GM21786 (cell line): ENCODE data around the gene ADGRD1.
"Not testable (repeated sequence)": the region's sequence is repeated elsewhere in the genome, so short reads cannot be mapped to it uniquely, and the experiment has no call there.

Experiments
- ATAC-seq: cut with Tn5 transposase; IDR thresholded peaks from one replicate; pipeline ENCODE4 v1.9.1; 2021; ENCODE audit not compliant: unreplicated experiment

Gene ADGRD1

GRCh38 chr12:130937063-130937462 lies 16.6 kb upstream of the ADGRD1 start:
- ATAC-seq: no peak

- ATAC-seq: not testable (repeated sequence)
These were observed 16.2 kb upstream of the ADGRD1 start for GRCh38 chr12:130937546-130937945.

- no peak for ATAC-seq
These were observed 15.5 kb upstream of the ADGRD1 start for GRCh38 chr12:130938186-130938585.

GRCh38 chr12:130944878-130945277 lies 8.8 kb upstream of the ADGRD1 start:
- no peak for ATAC-seq

- no peak for ATAC-seq
These were observed 7.8 kb upstream of the ADGRD1 start for GRCh38 chr12:130945786-130946492.

DNA sequence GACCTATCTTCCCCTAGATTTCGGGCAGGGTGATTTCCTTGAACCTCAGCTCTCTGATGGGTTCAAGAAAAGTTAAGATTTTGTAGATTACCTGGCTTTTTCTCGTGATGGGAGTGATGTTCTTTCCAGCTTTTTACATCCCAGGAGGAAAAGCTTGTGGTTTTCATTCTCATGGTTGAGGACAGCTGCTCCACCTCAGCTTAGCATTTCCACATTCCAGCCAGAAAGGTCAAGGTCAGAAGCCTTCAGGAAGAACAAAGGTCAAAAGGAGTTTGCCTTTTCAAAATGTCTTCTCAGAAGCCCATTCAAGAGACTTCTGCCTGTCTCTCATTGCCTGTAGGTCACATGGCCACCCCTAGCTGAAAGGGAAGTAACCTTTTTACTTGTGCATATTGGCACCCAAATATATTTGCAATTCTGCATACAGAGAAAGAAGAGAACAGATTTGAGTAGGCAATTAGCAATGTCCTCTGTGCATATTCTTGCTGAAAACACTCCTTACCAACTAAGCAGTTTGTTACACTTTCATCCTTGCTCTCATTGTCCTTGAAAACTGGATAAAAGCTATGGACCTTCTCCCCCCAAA lies 6.6 kb upstream of the ADGRD1 start:
- no peak for ATAC-seq

DNA sequence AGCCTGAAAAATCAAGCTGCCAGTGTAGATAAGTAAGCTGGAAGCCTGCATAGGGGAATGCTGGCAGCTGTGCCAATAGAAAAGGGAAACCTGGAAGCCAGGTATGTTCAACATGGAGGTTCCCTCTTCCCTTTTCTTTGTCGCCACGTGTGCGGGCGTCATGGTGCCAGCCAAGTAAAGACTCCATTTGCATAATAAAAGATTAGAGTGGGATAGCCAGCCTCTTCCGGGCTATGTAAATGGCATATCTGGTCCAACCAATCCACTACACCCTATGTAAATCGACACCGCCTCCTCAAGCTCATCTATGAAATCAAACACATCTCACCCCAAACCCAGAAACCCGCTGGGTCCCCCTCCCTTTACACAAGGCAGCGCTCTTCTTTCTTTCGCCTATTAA lies 5.6 kb upstream of the ADGRD1 start:
- no peak for ATAC-seq

DNA sequence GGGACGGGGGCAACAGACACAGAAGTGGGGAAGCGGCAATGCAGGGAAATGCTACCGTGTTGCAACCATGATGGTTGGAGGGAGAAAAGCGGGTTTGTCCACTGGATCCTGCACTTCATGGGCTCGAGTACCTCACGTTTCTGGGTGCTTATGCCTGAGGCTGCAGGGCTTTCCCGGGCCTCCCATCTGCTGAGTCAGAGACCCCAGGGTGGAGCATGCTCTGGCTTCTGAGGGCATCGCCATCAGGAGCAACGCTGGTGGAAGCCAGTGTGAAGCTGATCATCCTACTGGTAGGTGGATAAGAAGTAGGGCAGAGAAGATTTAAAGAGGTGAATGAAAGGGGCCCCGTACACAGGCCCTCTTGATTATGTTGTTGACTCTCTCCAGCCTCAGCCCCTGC lies 5.0 kb upstream of the ADGRD1 start:
- no peak for ATAC-seq

- ATAC-seq: no peak
These were observed 3.9 kb upstream of the ADGRD1 start for GRCh38 chr12:130949806-130950205.

DNA sequence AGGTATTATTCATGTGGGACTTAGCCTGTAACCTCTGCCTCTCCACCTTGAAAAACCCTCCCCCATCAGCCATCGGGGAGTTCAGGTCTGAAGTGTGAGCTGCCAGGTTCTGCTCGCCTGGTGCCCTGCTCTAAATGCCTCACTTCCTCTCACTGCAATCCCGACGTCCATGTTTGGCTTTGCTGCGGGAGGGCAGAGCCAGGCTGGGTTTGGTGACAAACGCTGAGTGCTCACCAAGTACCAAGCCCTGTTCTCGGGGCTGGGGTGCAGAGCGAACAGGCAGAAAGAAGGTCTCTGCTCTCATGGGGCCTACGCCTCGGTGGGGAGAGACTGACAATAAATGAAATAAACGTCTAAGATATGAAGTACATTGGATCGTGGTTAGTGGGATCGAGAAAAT lies 2.1 kb upstream of the ADGRD1 start:
- ATAC-seq: no peak

GRCh38 chr12:130952171-130952954 lies 1.3 kb upstream of the ADGRD1 start:
- no peak for ATAC-seq

DNA sequence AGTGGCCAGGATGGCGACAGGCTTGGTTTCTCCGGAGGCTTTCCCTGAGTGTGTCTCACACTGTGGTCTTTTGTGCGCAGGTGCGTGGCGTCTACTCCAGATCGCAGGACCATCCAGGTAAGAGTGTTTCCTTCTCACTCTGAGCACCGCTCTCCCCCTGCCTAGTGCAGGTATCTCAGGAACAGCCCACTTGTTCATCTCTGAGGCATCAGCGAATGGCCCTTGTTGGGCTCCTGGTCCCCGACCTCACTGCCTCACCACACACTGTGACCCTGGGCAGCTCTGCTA lies 781 bp downstream of the ADGRD1 start:
- no peak for ATAC-seq

DNA sequence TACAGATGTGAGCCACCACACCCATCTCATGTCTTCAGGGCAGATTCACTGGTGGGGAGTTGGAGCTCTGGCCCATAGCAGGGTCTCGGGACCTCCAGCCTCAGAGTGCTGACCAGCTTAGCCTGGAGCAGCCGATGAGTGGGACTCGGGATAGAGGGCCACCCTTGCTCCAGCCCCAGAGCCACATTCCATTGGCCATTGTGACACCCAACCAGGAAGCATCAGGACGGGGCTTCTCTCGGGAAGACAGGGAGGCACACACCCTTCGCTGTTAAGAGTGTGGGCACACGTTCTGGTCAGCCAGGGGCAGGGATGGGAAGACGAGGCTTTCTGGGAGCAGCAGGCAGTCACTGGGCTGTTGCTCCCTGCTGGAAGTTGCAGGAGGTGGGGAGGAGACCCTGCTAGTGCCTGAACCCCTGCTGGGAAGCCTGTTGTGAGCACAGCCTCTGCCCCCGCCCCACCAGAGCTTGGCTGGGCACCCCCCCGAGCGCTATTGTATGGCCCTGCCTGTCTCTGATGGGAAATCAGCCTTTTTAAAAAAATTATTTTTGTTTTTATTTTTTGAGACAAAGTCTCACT lies 1.6 kb downstream of the ADGRD1 start:
- ATAC-seq: no peak

GRCh38 chr12:130956009-130956408 lies 2.3 kb downstream of the ADGRD1 start:
- no peak for ATAC-seq

DNA sequence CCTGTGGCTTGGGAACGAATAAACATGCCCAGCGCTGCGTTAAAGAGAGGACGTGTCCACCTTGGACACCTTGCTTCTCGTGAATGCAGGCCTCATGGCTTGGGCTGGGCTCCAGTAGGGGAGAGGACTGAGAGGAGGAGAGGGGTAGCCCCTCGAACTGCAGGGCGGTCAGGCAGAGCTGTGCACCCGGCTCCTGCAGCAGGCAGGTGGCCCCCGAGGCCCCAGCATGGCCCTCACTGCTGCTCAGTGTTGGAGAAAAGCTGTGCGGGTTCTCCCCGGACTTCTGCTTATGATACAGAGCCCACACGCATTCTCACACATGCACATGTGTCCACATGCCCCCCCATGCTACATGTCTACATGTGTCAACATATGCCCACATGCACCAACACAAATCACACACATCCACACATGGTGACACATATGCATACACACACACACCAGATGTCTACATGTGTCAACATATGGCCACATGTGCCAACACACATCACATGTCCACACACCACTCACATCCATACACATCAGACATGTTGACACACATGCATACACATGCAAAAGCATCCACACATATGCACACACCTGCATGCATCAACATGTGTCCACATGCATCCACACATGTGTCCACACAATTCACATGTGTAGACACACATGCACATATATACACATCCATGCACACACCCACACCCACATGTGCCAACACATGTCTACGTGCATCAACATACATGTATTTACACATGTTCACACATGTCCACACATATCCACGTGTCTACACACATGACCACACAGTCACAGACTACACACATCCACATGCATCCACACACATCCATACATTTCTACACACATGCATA lies 3.0 kb downstream of the ADGRD1 start:
- no peak for ATAC-seq

DNA sequence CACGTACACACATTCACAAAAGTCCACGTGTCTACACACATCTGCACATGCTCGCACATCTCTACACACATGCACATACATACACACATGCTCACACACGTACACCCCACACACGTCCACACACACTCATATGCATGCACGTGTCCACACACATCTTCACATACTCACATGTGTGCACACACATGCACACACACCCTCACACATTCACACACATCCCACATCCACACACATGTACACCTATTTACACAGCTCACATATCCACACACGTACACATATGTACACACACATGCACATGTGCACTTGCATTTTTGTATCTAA lies 3.6 kb downstream of the ADGRD1 start:
- no peak for ATAC-seq

GRCh38 chr12:130958557-130959140 lies 4.9 kb downstream of the ADGRD1 start:
- no peak for ATAC-seq

GRCh38 chr12:130959632-130960031 lies 5.9 kb downstream of the ADGRD1 start:
- no peak for ATAC-seq

- ATAC-seq: no peak
These were observed 6.4 kb downstream of the ADGRD1 start for GRCh38 chr12:130960058-130960457.

- no peak for ATAC-seq
These were observed 7.1 kb downstream of the ADGRD1 start for GRCh38 chr12:130960787-130961186.

DNA sequence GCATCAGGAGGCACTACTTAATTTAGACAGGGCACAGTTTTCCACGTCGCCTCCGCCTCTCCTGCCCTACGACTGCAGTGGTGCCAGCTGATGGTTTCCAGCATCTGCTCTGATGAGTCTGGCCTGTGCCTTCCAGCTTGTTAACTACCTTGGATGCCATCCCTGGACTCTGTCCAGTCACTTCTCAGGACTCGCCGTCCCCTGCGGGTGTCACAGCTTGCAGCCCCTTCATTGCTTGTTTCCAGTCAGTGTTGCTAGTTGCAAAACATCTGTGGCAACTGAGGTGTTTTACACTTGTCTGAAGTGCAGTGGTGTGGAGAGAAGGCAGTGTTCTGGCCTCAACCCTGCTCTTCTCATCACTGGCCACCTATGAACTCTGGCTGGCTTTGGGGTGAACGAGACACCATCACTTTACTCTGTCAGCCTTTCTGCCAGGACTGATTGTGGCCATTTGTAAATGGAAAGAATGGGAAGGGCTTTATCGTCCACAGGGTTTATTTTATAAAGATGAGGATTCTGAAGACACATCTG lies 8.3 kb downstream of the ADGRD1 start:
- ATAC-seq: no peak
